T-helper 9 cell (primary cell): ENCODE results near the gene RCAN1.

ENCODE experiments used
- DNase-seq: peaks from one replicate; pipeline ENCODE4 v3.0.0-alpha.2; 2020

The RCAN1 gene

DNA sequence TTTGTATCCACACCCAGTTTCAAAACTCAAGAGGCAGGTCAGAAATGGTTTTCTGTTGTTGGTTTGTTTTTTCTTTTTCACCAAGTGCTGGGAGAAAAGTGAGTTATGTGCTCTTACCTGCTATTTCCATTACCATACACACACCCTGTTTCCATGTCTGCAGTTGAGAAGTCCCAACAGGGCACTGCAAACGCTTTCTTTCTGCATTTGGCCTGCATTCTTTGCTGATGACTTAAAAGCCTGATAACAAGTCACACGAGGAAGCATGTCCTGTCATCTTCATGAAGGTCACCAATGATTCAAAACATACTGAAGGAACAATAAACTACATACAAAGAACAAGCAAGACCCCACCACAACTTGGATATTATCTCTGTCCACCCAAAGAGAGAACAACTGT is 78.1 kb downstream of the RCAN1 start:
- no peak for DNase-seq

DNA sequence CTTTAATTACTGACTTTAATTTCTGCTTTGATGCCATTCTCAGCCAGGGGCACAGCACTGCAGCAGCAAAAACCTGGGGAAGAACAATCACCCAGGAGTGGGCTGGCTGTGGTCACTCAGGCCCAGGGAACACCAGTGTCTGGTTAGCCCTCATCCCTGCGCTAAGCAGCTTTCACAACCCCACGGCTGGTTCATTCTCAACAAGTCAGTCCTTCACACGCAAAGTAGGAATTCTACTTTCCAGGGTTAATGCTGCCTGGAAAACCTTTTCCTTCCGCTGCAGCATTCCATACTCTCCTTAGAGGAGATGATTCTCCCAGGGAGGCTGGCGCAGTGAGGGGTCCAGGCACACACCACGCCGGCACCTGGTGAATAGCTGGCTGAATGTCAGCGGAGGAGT is 78.6 kb downstream of the RCAN1 start:
- DNase-seq: no peak

DNA sequence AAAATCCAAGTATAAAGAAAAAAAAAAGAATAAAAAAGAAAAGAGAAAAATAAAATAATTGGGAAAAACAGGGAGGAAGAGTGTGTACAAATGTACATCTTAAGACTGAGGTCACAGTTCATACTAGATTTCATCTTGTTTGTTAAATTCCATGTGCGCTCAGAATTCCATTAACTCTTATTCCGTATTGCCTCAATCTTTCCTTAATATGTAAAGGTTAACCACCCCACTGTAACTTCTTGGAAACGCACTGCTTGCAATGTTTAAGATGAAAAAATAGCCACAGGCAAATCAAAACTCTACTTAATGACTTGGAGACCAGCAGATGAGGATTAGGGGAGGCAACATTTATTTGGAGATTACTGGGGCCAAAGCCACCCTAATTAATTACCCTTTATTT is 79.0 kb downstream of the RCAN1 start:
- DNase-seq: no peak

GRCh38 chr21:34534522-34534921 is 80.4 kb downstream of the RCAN1 start:
- no peak for DNase-seq

GRCh38 chr21:34533938-34534337 is 81.0 kb downstream of the RCAN1 start:
- no peak for DNase-seq

- no peak for DNase-seq
These were observed 83.5 kb downstream of the RCAN1 start for GRCh38 chr21:34531399-34531798.

- DNase-seq: no peak
These were observed 84.7 kb downstream of the RCAN1 start for GRCh38 chr21:34530261-34530660.

DNA sequence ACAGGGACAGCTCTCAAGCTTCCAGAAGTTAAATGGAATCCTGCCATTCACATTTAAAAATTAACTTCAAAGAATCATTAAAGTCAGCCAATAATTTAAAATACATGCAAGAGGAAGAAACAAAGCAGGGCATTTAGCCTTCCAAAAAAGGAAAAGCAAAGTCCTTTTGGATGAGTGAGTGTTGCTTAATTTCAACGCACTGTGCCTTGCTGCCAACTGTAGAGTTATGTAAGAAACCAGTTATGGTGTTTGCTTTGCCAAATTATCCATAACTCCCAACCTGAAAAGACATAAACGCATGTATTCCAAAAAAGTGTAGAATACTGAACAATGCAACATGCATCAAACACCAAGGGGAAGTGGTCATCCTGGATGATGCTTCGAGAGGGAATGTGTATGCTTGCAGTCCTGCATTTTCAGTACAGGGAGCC is 86.8 kb downstream of the RCAN1 start:
- no peak for DNase-seq

GRCh38 chr21:34526618-34527290 is 88.2 kb downstream of the RCAN1 start:
- DNase-seq: no peak

GRCh38 chr21:34526241-34526617 is 88.7 kb downstream of the RCAN1 start:
- no peak for DNase-seq

- no peak for DNase-seq
These were observed 90.0 kb downstream of the RCAN1 start for GRCh38 chr21:34524646-34525601.

DNA sequence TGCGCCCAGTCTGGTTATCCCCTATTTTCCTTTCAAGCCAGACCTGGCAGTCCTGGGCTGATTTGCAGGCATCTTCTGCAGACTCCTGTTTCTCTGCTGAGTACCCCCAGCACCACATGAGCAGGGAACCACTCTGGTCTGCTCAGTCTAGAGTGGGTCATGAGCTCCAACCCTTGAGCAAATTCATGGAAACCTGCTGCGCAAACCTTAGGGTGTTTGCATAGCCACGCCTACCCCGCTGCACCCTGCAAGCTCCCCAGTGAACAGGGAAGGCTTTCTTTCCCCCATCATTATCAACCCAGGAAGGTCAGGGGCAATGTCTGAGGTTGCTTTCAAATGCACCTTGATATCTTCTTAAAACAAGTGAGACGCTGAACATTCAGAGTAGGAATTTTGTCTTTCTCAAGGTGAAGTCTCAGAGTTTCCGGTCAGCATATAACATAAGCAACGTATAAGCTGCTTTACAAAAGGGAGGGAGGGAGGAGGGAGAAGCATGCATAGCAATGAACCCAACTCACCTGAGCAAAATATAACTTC is 91.8 kb downstream of the RCAN1 start:
- DNase-seq: no peak

- DNase-seq: no peak
These were observed 92.6 kb downstream of the RCAN1 start for GRCh38 chr21:34522284-34522683.

DNA sequence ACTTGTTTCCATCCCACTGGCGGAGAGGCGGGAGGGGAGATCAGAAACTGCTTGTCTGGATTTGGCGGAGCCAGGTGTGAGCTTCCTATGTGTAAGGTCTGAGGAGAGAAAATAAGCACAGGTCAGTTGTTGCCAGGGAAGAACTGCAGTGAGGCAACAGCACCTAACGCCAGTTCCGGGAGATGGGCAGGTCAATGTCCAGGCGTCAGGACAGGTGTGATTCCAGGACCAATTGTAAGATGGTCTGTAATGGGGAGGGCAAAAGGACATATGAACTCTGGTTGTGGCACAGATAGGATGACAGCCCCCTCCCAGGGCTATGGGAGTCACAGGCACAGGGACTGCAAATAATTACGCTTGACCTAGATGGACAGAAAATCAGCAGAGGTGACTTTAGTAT is 93.4 kb downstream of the RCAN1 start:
- DNase-seq: no peak

GRCh38 chr21:34520764-34521508 is 94.0 kb downstream of the RCAN1 start:
- DNase-seq: no peak

DNA sequence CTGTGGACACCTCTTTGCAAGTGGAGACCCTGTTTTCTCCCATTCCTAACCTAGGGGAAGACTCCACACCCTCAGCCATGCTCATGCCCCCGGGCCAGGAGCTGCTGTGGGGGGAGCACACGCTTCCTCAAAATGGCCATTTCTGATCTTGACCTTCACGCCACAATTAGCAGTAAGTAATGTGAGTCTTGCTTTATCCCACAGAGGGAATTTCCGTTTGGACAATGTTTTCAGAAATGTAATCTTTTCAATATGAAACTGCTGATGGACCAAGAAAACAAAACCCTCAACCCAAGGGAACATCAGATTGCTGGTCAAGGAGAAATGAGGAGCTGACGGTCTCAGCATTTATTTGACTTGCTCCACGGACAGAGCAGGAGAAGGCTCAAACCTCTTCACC is 94.6 kb downstream of the RCAN1 start:
- DNase-seq: no peak

GRCh38 chr21:34519694-34520093 is 95.2 kb downstream of the RCAN1 start:
- DNase-seq: no peak

DNA sequence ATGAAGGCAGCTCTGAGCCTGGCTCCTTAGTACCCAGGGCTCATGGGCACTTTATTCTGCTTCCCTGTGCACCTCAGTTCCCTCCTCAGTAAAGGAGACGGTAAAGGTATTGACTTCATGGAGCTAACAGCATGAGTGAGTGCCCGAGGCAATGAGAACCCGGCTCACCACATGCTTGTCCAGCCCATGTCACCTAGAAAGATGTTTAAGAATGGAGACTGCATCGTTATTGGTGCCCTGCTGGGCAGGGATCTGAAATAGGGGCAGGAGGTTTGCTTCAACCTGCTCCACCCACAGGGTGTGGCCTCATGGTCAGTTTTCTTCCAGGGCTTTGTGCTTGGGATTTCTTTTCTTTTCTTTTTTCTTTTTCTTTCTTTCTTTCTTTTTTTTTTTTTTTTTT is 95.9 kb downstream of the RCAN1 start:
- no peak for DNase-seq

DNA sequence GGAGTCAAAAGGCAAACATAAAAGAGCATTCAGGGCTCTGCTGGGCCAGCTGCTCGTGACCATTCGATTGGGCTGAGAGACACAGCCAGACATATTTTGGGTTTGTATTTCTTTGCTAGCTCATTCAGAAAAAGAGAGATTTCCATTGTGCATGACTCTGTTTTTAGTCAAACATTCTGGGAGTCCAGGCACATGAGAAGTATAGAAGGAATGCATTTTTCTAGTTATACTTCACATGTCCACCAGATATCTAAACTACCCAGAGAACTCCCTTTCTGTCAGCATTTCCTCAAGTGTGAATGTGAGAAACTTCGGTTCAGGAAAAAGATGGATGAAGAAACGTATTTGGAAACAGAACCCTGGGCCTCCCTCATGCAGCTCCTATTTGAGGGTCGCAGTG is 96.6 kb downstream of the RCAN1 start:
- no peak for DNase-seq

DNA sequence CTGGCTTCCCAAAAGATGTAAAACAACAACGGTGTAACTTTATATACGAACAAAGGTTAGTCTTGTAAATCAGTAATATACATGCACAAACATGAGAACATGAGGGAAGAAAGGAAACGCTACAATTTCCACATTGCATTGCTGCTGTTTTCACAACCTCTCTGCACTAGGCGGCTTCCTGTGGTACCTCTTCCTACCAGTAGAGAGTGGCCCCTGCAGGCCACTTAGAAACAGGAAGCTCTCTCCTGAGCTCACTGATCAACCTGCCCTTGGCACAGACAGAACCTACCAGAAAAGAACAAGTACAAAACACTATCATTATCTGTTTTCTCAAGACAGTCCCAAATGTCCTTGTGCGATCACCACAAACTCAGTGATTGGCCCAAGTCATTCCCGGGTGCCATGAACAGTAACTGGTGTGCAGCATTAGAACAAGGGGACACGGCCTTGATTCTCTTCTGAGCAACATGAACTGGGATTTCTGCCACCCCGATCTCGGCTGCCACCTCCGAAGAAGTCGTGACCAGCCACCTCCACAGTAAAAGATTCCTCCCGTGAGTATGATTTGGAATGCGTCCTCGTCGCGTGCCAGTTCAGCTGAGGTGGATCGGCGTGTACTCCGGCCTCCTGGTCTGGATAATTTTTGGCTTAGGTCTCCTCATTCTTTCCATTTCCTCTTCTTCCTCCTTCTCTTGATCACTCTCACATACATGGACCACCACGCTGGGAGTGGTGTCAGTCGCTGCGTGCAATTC is 97.2 kb downstream of the RCAN1 start:
- DNase-seq: no peak

DNA sequence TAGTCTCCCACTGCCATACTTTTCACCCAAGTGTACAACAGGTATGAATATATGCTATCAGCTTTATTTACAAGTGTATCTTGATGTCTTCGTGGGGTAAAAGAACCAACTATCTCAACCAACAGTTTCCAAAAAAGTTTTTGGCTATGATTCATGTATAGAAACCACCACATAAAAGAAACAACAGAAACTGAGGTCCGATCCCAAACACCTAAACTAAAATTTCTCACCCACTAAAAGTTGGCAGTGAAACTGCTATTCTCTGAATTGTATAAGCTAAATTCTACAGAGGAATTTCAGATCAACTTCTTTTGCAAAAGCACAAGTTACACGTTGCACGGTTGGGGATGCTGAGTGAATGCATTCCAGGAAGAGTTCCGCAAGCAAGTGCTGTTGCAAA is 97.9 kb downstream of the RCAN1 start:
- no peak for DNase-seq

- DNase-seq: no peak
These were observed 100.3 kb downstream of the RCAN1 start for GRCh38 chr21:34514576-34515115.
